ENCODE data around the gene PRPSAP1.
A peak's percentile ranks its signal among the peaks of the same experiment; 100 is the strongest.

Gene PRPSAP1

GRCh38 chr17:76384222-76384986 lies 30.7 kb upstream of the PRPSAP1 start, which contains the start of gene SPHK1:
TSS of gene SPHK1 (plus strand) at chr17:76384609. CDS start at chr17:76385645, 1,036 bp downstream.
- TF ChIP-seq SIN3A (IDR thresholded peaks at IDR 0.05; ENCODE audit: borderline replicate concordance, insufficient read depth, low read length) (no peak), TAF1 (IDR thresholded peaks at IDR 0.05; ENCODE audit: borderline replicate concordance, insufficient read depth, low read length) (peak; percentile 44; the same call in 1 of the 2 replicates), FOXP2 (optimal IDR thresholded peaks at IDR 0.05; ENCODE audit: borderline replicate concordance, extremely low read depth, extremely low read length, insufficient read depth) (no peak), REST (IDR thresholded peaks at IDR 0.05; ENCODE audit: insufficient read depth in 1 of 2, low read depth in 2 of 2, low read length in 2 of 2) (no peak), POLR2AphosphoS5 (IDR thresholded peaks at IDR 0.05; ENCODE audit: low read depth, low read length) (peak; percentile 55; the same call in 1 of the 2 replicates)

GRCh38 chr17:76383546-76384221 lies 30.0 kb upstream of the PRPSAP1 start:
- TF ChIP-seq TAF1 (IDR thresholded peaks at IDR 0.05; ENCODE audit: borderline replicate concordance, insufficient read depth, low read length) (no peak), POLR2AphosphoS5 (IDR thresholded peaks at IDR 0.05; ENCODE audit: low read depth, low read length) (no peak)

GRCh38 chr17:76382803-76383545 lies 29.3 kb upstream of the PRPSAP1 start:
- no peak for TF ChIP-seq REST (IDR thresholded peaks at IDR 0.05; ENCODE audit: insufficient read depth in 1 of 2, low read depth in 2 of 2, low read length in 2 of 2)
- no peak for TF ChIP-seq SIN3A (IDR thresholded peaks at IDR 0.05; ENCODE audit: borderline replicate concordance, insufficient read depth, low read length)
- no peak for TF ChIP-seq FOXP2 (optimal IDR thresholded peaks at IDR 0.05; ENCODE audit: borderline replicate concordance, extremely low read depth, extremely low read length, insufficient read depth)
- no peak for TF ChIP-seq TAF1 (IDR thresholded peaks at IDR 0.05; ENCODE audit: borderline replicate concordance, insufficient read depth, low read length)
- TF ChIP-seq POLR2AphosphoS5 (IDR thresholded peaks at IDR 0.05; ENCODE audit: low read depth, low read length) = no peak

GRCh38 chr17:76382351-76382802 lies 28.7 kb upstream of the PRPSAP1 start:
- no peak for TF ChIP-seq POLR2AphosphoS5 (IDR thresholded peaks at IDR 0.05; ENCODE audit: low read depth, low read length)
- no peak for TF ChIP-seq TAF1 (IDR thresholded peaks at IDR 0.05; ENCODE audit: borderline replicate concordance, insufficient read depth, low read length)
- TF ChIP-seq FOXP2 (optimal IDR thresholded peaks at IDR 0.05; ENCODE audit: borderline replicate concordance, extremely low read depth, extremely low read length, insufficient read depth) = no peak
- TF ChIP-seq SIN3A (IDR thresholded peaks at IDR 0.05; ENCODE audit: borderline replicate concordance, insufficient read depth, low read length) = no peak
- no peak for TF ChIP-seq REST (IDR thresholded peaks at IDR 0.05; ENCODE audit: insufficient read depth in 1 of 2, low read depth in 2 of 2, low read length in 2 of 2)

GRCh38 chr17:76381633-76382350 lies 28.1 kb upstream of the PRPSAP1 start:
- TF ChIP-seq TAF1 (IDR thresholded peaks at IDR 0.05; ENCODE audit: borderline replicate concordance, insufficient read depth, low read length) (no peak), SIN3A (IDR thresholded peaks at IDR 0.05; ENCODE audit: borderline replicate concordance, insufficient read depth, low read length) (no peak), REST (IDR thresholded peaks at IDR 0.05; ENCODE audit: insufficient read depth in 1 of 2, low read depth in 2 of 2, low read length in 2 of 2) (no peak), POLR2AphosphoS5 (IDR thresholded peaks at IDR 0.05; ENCODE audit: low read depth, low read length) (no peak), FOXP2 (optimal IDR thresholded peaks at IDR 0.05; ENCODE audit: borderline replicate concordance, extremely low read depth, extremely low read length, insufficient read depth) (no peak)
